H1 (cell line): ENCODE results near the gene XPNPEP3. TPM values are rescaled to one million over a fixed set of nuclear protein-coding genes. Genes with fewer than 3 reads are reported as not detected.

ENCODE experiments used
- CTCF ChIA-PET: fragments of 300-600 bp; sonication (Branson Sonifier 250); formaldehyde crosslinking; loops from one replicate; lab custom pipeline; 2021; ENCODE audit not compliant: partially characterized antibody; lab: Charles Lee
- POLR2A ChIA-PET: fragments of 300-600 bp; sonication (Branson Sonifier 250); formaldehyde crosslinking; loops from one replicate; lab custom pipeline; 2021; ENCODE audit warnings: inconsistent platforms; ENCODE audit not compliant: partially characterized antibody; lab: Charles Lee
- DNase-seq, 2 experiments: peaks; one replicate each; pipeline versions ENCODE4 v3.0.0 to v3.0.0-alpha.2; 2010 to 2022; ENCODE audit warnings: low spot score in 2 of 2, low read depth in 1 of 2, mixed read lengths in 1 of 2
- FAIRE-seq: peaks from 2 replicates; lab custom pipeline; 2011; peaks lifted over from hg19 to GRCh38; lab: Jason Lieb, UNC
- H2AFZ ChIP-seq: 2 replicates; pipeline ENCODE4 v1.8.1; 2012; ENCODE audit warnings: low read length, inconsistent platforms
- H2AK5ac ChIP-seq: 2 replicates; pipeline ENCODE4 v1.6.1; 2013; ENCODE audit warnings: low read depth, low read length
- H2BK120ac ChIP-seq: replicated peaks from 2 replicates; pipeline ENCODE3; 2013; ENCODE audit warnings: low read depth, low read length, inconsistent platforms
- H2BK12ac ChIP-seq: 2 replicates; pipeline ENCODE4 v1.6.1; 2013; ENCODE audit warnings: low read depth, low read length
- H2BK15ac ChIP-seq: 2 replicates; pipeline ENCODE4 v1.6.1; 2013; ENCODE audit warnings: low read length
- H2BK20ac ChIP-seq: 2 replicates; pipeline ENCODE4 v1.6.1; 2013; ENCODE audit warnings: low read length
- H2BK5ac ChIP-seq: 2 replicates; pipeline ENCODE4 v1.6.1; 2013; ENCODE audit warnings: low read depth, low read length
- H3K14ac ChIP-seq: 2 replicates; pipeline ENCODE4 v1.6.1; 2013; ENCODE audit warnings: inconsistent platforms; ENCODE audit not compliant: insufficient read length
- H3K18ac ChIP-seq: 2 replicates; pipeline ENCODE4 v1.6.1; 2013; ENCODE audit warnings: low read length; ENCODE audit errors: extremely low read depth
- H3K23ac ChIP-seq: 2 replicates; pipeline ENCODE4 v1.6.1; 2013; ENCODE audit warnings: inconsistent platforms; ENCODE audit not compliant: insufficient read length
- H3K23me2 ChIP-seq: 2 replicates; pipeline ENCODE4 v1.6.1; 2013; ENCODE audit warnings: low read depth, low read length
- H3K27ac ChIP-seq: 2 replicates; pipeline ENCODE4 v1.6.1; 2011; ENCODE audit warnings: low read depth, low read length, inconsistent platforms
- H3K27me3 ChIP-seq, 4 experiments: replicated peaks in 1 of 4; 1 replicate in 1 of 4; 2 replicates in 3 of 4; pipeline versions ENCODE4 v1.6.1 to v1.8.1; 2011 to 2013; ENCODE audit warnings: low read length in 3 of 4, mild to moderate bottlenecking in 3 of 4, inconsistent platforms in 2 of 4, mixed read lengths in 2 of 4, moderate library complexity in 1 of 4; ENCODE audit not compliant: control insufficient read depth in 3 of 4, insufficient read depth in 3 of 4; ENCODE audit errors: extremely low read depth in 1 of 4
- H3K36me3 ChIP-seq, 4 experiments: 2 replicates each; pipeline versions ENCODE4 v1.6.1 to v1.8.1; 2011 to 2013; ENCODE audit warnings: mild to moderate bottlenecking in 4 of 4, low read length in 3 of 4, moderate library complexity in 2 of 4, control low read depth in 1 of 4, inconsistent platforms in 1 of 4; ENCODE audit not compliant: insufficient read depth in 4 of 4, control insufficient read depth in 2 of 4
- H3K4ac ChIP-seq: replicated peaks from 2 replicates; pipeline ENCODE3; 2013; ENCODE audit warnings: low read length, low read depth, mixed read lengths, inconsistent platforms; ENCODE audit not compliant: insufficient read length
- H3K4me1 ChIP-seq, 4 experiments: replicated peaks in 1 of 4; 1 replicate in 1 of 4; 2 replicates in 3 of 4; pipeline versions ENCODE4 v1.6.1 to v1.8.1; 2011 to 2013; ENCODE audit warnings: low read length in 3 of 4, inconsistent platforms in 2 of 4, mixed read lengths in 1 of 4; ENCODE audit not compliant: insufficient read depth in 4 of 4, control insufficient read depth in 3 of 4
- H3K4me2 ChIP-seq, 2 experiments: 2 replicates each; pipeline versions ENCODE4 v1.6.1 to v1.8.1; 2011 to 2013; ENCODE audit warnings: low read depth in 2 of 2, low read length in 2 of 2, control low read depth in 1 of 2, inconsistent platforms in 1 of 2, mild to moderate bottlenecking in 1 of 2; ENCODE audit not compliant: insufficient read depth in 1 of 2
- H3K4me3 ChIP-seq, 4 experiments: fragments of 200-600, 300-600 bp in 1 of 4; sonication (generic), shearing (Covaris generic), sonication (Bioruptor Twin) in 1 of 4; 2 replicates each; pipeline versions ENCODE4 v1.5.1 to v1.8.1; 2011 to 2016; ENCODE audit warnings: low read length in 4 of 4, low read depth in 3 of 4, control low read depth in 2 of 4, inconsistent platforms in 2 of 4, mild to moderate bottlenecking in 2 of 4, mixed read lengths in 1 of 4, moderate library complexity in 1 of 4; ENCODE audit not compliant: insufficient read depth in 2 of 4; ENCODE audit errors: extremely low read depth in 1 of 4
- H3K56ac ChIP-seq: replicated peaks from 2 replicates; pipeline ENCODE3; 2013; ENCODE audit warnings: low read depth, mild to moderate bottlenecking, mixed read lengths, low read length, inconsistent platforms; ENCODE audit not compliant: insufficient read length
- H3K79me1 ChIP-seq: 2 replicates; pipeline ENCODE4 v1.6.1; 2013; ENCODE audit warnings: low read depth, low read length, control low read depth
- H3K79me2 ChIP-seq, 2 experiments: 2 replicates each; pipeline versions ENCODE4 v1.6.1 to v1.8.1; 2012 to 2013; ENCODE audit warnings: low read length in 2 of 2, mild to moderate bottlenecking in 2 of 2, inconsistent platforms in 1 of 2; ENCODE audit not compliant: insufficient read depth in 2 of 2, control insufficient read depth in 1 of 2
- H3K9ac ChIP-seq, 4 experiments: replicated peaks in 1 of 4; 1 replicate in 1 of 4; 2 replicates in 3 of 4; pipeline versions ENCODE4 v1.6.1 to v1.8.1; 2011 to 2013; ENCODE audit warnings: low read depth in 3 of 4, low read length in 3 of 4, control low read depth in 2 of 4, mild to moderate bottlenecking in 2 of 4, moderate library complexity in 2 of 4, inconsistent platforms in 1 of 4; ENCODE audit errors: extremely low read depth in 1 of 4
- H3K9me3 ChIP-seq, 2 experiments: 2 replicates each; pipeline versions ENCODE4 v1.6.1 to v1.8.1; 2012 to 2013; ENCODE audit warnings: mild to moderate bottlenecking in 2 of 2, moderate library complexity in 2 of 2, control low read depth in 1 of 2, inconsistent platforms in 1 of 2, low read depth in 1 of 2, low read length in 1 of 2, mixed read lengths in 1 of 2; ENCODE audit not compliant: insufficient read depth in 2 of 2
- H4K20me1 ChIP-seq, 2 experiments: replicated peaks in 1 of 2; 2 replicates each; pipeline versions ENCODE3 to v1.8.1; 2011 to 2013; ENCODE audit warnings: inconsistent platforms in 2 of 2, low read length in 2 of 2, mild to moderate bottlenecking in 1 of 2; ENCODE audit not compliant: insufficient read depth in 2 of 2, control insufficient read depth in 1 of 2
- H4K5ac ChIP-seq: 2 replicates; pipeline ENCODE4 v1.6.1; 2013; ENCODE audit warnings: low read length, low read depth, mixed read lengths, inconsistent platforms; ENCODE audit not compliant: insufficient read length
- H4K8ac ChIP-seq: 2 replicates; pipeline ENCODE4 v1.8.0; 2013; ENCODE audit warnings: mild to moderate bottlenecking, moderate library complexity, low read length, inconsistent platforms; ENCODE audit not compliant: insufficient read depth; ENCODE audit errors: extremely low read depth
- H4K91ac ChIP-seq: replicated peaks from 2 replicates; pipeline ENCODE3; 2013; ENCODE audit warnings: low read length, mixed read lengths, inconsistent platforms; ENCODE audit not compliant: insufficient read length
- CEBPB ChIP-seq: IDR thresholded peaks from 2 replicates; pipeline ENCODE4 v1.6.1; 2012; ENCODE audit warnings: low read depth, low read length
- CHD2 ChIP-seq: IDR thresholded peaks from 2 replicates; pipeline ENCODE4 v1.6.1; 2012; ENCODE audit warnings: low read length, improper control_type of control experiment
- KDM4A ChIP-seq: IDR thresholded peaks from one replicate; pipeline ENCODE4 v1.7.1; 2012; ENCODE audit warnings: low read depth, mild to moderate bottlenecking, moderate library complexity, low read length, inconsistent platforms; ENCODE audit not compliant: severe bottlenecking
- TEAD4 ChIP-seq: IDR thresholded peaks from 2 replicates; pipeline ENCODE4 v1.6.1; 2012; ENCODE audit warnings: low read depth, low read length, inconsistent platforms, mixed read lengths
- WGBS, 2 experiments: shearing (Covaris generic) in 1 of 2; methylation state at CpG; one replicate each; pipeline versions ENCODE4 v1.1.6 to v1.1.7; 2013 to 2015; ENCODE audit warnings: low lambda C conversion rate in 2 of 2, mixed read lengths in 2 of 2, inconsistent platforms in 1 of 2, low coverage in 1 of 2, missing lambda C conversion rate in 1 of 2; ENCODE audit not compliant: insufficient replicate concordance in 2 of 2, insufficient coverage in 1 of 2, insufficient read length in 1 of 2; ENCODE audit errors: extremely low coverage in 1 of 2, missing lambda C conversion rate in 1 of 2; 5-methylcytosine and 5-hydroxymethylcytosine counted together
- polyA plus RNA-seq, 7 experiments: library from polyadenylated mRNA; depleted of rRNA in 3 of 7; stranded (reverse) in 5 of 7; unstranded in 2 of 7; fragments of >200 nt in 5 of 7; fragments of 200-250 nt in 2 of 7; gene quantifications; 1 replicate in 5 of 7; 2 replicates in 1 of 7; 4 replicates in 1 of 7; pipeline versions ENCODE4 v1.2.1 to v1.2.3, GENCODE V29; 2011 to 2013; ENCODE audit warnings: missing spikeins in 2 of 7, mixed read lengths in 2 of 7
- total RNA-seq: library from RNA; stranded (reverse); fragmentation: NEBNext Ultra II Directional; extraction: Animal tissue kit (Norgen Biotek cat#: 25700); gene quantifications from 2 replicates; pipeline ENCODE4 v1.2.1, GENCODE V29; 2021
- TF ChIP-seq, protein P1 (sequence below): IDR thresholded peaks from 2 replicates; pipeline ENCODE4 v1.6.1; 2012; ENCODE audit warnings: inconsistent platforms

XPNPEP3 gene
- total and polyA plus RNA-seq, 2 of the 8 experiments (the other 6 are each of a cell fraction or from before 2014, with no cell fraction given) = 25.8 to 29.2 TPM

DNA sequence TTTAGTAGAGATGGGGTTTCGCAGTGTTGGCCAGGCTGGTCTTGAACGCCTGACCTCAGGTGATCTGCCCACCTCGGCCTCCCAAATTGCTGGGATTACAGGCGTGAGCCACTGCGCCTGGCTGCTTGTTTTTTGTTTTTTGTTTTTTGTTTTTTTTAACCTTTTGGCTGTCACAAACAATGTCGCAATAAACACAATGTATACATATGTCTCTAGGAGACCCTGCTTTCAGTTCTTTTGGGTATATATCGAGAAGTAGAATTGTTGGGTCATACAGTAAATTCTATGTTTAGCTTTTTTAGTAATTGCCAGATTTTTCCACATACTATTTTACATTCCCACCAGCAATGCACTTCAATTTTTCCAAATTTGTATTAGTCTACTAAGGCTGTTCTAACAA, 122.2 kb downstream of the XPNPEP3 start:
- H3K27me3 ChIP-seq = no peaks in the 10 kb centered on the region

More for the DNA sequence above, 122.2 kb downstream of the XPNPEP3 start:
- no peaks in the 10 kb centered on the region for H3K79me2 ChIP-seq
- no peak overlapping the region for H2BK15ac ChIP-seq
- no peaks in the 10 kb centered on the region for H3K4me1 ChIP-seq
- CTCF ChIA-PET = no interaction called here
- no peak overlapping the region for H4K8ac ChIP-seq
- H3K18ac ChIP-seq = no peak overlapping the region
- no peak overlapping the region for H4K5ac ChIP-seq
- no peak for TF ChIP-seq CHD2
- peak; percentile 32; the same call in 1 of the 2 replicates for TF ChIP-seq CEBPB
- TF ChIP-seq, protein P1, sequence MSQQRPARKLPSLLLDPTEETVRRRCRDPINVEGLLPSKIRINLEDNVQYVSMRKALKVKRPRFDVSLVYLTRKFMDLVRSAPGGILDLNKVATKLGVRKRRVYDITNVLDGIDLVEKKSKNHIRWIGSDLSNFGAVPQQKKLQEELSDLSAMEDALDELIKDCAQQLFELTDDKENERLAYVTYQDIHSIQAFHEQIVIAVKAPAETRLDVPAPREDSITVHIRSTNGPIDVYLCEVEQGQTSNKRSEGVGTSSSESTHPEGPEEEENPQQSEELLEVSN = no peak
- TF ChIP-seq KDM4A = no peak
- no peak for TF ChIP-seq TEAD4
- H3K23ac ChIP-seq = no peak overlapping the region
- H2BK120ac ChIP-seq = no peak overlapping the region
- no peak overlapping the region for H3K4me3 ChIP-seq
- no peak overlapping the region for H3K4ac ChIP-seq
- no peak overlapping the region for H2BK5ac ChIP-seq
- H3K79me1 ChIP-seq = no peaks in the 10 kb centered on the region
- H2BK12ac ChIP-seq = no peak overlapping the region
- no peak overlapping the region for H3K14ac ChIP-seq
- H4K91ac ChIP-seq = no peak overlapping the region
- H2AFZ ChIP-seq = no peak overlapping the region
- H3K4me2 ChIP-seq = no peak overlapping the region
- FAIRE-seq (no peak), DNase-seq (no peak)
- 91% methylated on average over 7 of the region's 7 CpGs; no CpG with 5 or more reads in 1 of the 2 experiments for WGBS, 2 experiments
- H4K20me1 ChIP-seq = no peaks in the 10 kb centered on the region
- no peaks in the 10 kb centered on the region for H3K9me3 ChIP-seq
- no peak overlapping the region for H3K27ac ChIP-seq
- no peaks in the 10 kb centered on the region for H3K36me3 ChIP-seq
- no peak overlapping the region for H2BK20ac ChIP-seq
- no peak overlapping the region for H3K9ac ChIP-seq
- H2AK5ac ChIP-seq = no peak overlapping the region
- POLR2A ChIA-PET = interaction anchor here (1.9 kb wide), 1 partner anchor 42 kb away, joined by 4 read pairs; no protein-coding TSS in a partner anchor
- no peaks in the 10 kb centered on the region for H3K23me2 ChIP-seq
- no peak overlapping the region for H3K56ac ChIP-seq
